NCI-H2196 (cell line): ENCODE measurements around the gene GLOD4.

ENCODE experiments used
- DNase-seq: peaks from one replicate; lab custom pipeline; 2025; ENCODE audit not compliant: unreplicated experiment; lab: John Stamatoyannopoulos, UW

The GLOD4 gene

GRCh38 chr17:744937-745336 lies 37.1 kb downstream of the GLOD4 start:
- DNase-seq = no peak

DNA sequence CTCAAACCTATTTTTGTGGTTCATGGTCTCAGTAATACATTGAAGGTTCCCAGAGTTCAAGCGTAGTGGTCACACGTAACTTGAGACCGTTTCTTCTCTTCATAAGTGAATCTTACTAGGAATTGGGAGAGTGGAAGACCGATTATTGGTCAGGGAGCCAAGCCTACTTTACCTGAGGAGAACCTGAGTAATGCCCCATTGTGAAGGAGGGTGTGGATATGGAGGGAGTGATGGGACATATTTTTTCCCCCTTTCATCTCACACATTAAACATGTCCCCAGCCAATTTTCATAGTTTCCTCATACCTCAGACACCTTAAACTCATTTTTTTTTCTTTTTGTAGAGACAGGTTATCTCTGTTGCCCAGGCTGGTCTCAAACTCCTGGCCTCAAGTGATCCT lies 38.9 kb downstream of the GLOD4 start:
- DNase-seq = no peak

GRCh38 chr17:742147-742793 lies 39.8 kb downstream of the GLOD4 start:
- DNase-seq = no peak

GRCh38 chr17:740240-741017 lies 41.7 kb downstream of the GLOD4 start:
- DNase-seq = no peak

- no peak for DNase-seq
Measured at GRCh38 chr17:737561-738113, 44.4 kb downstream of the GLOD4 start.

GRCh38 chr17:733743-734142 lies 48.3 kb downstream of the GLOD4 start:
- no peak for DNase-seq

DNA sequence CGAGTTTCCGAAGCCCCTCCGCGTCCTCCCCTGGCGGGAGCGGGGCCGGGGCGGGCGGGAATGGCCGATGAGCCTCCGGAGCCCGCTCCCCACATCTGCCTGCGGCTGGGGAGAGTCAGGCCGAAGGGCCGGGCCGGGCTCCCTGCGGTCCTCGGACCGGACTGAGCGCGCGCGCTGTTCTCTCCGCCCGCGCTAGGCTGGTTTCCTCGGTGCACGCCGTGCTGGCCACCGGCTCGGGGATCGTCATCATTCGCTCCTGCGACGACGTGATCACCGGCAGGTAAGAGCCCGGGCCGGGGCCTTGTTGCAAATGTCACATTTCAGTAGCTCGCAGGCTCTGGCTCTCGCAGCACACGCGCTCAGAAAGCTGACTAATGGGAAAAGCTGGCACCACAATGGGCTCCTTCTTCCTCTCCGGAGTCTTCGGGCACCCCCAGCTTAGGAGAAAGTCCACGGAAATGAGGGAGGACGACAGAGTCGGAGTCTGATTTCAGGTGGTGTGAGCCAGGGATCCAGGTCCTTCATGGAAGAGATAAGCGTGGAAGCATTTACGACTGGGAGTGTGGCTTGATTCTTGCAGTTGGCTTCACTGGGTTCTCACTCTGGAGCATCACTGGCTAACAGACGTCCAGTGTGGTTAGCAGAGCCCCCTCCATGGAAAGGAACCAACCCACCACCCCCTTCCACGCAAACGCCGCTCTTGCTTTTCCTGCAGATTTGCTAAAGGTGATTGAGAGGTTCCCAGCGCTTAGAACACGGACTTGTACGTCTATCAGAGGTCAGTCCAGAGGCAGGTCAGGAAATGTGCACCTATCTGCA lies 49.0 kb downstream of the GLOD4 start:
- DNase-seq = peak; percentile 2

- DNase-seq = peak; percentile 43
Measured at GRCh38 chr17:732067-732901, 49.8 kb downstream of the GLOD4 start, which contains the start of gene TLCD3A. Gene TLCD3A (plus strand): TSS chr17:732596. CDS start chr17:732648, 52 bp downstream.

DNA sequence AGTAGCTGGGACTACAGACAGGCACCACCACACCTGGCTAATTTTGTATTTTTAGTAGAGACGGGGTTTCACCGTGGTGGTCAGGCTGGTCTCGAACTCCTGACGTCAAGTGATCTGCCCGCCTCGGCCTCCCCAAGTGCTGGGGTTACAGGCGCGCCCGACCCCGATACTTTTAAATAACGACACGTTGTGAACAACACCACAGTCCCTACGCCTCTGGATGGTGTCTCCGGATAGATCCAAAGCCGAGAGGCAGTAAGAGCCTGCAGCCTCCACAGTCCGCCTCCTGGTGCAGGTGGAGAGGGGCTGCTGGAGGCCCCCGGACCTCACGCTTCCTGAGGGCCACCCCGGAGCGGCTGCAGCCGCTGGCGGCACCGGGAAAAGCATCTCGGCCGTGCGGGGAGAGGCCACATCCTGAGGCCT lies 50.4 kb downstream of the GLOD4 start:
- DNase-seq = no peak

DNA sequence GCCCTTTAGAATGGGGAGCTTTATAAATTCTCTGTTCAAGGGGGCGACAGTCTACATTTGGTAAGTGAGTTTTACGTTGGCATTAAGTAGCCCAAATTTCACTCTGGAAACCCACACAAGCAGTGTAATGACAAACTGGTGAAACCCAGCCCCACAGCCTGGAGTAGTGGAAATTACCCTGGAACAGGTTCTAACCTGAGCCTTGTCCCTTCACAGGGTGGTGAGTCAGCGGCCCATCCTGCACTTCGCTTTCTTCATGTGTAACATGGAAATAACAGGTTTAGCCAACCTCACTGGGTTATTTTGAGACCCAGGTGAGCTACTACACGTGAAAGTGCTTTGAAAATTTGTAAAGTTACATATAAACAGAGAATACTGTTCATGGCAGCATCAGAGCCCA lies 53.2 kb downstream of the GLOD4 start:
- DNase-seq = no peak

- no peak for DNase-seq
Measured at GRCh38 chr17:726271-726919, 55.7 kb downstream of the GLOD4 start.

GRCh38 chr17:725746-726145 lies 56.3 kb downstream of the GLOD4 start:
- no peak for DNase-seq

GRCh38 chr17:725084-725483 lies 57.0 kb downstream of the GLOD4 start:
- no peak for DNase-seq

GRCh38 chr17:721540-721937 lies 60.5 kb downstream of the GLOD4 start:
- DNase-seq = no peak

DNA sequence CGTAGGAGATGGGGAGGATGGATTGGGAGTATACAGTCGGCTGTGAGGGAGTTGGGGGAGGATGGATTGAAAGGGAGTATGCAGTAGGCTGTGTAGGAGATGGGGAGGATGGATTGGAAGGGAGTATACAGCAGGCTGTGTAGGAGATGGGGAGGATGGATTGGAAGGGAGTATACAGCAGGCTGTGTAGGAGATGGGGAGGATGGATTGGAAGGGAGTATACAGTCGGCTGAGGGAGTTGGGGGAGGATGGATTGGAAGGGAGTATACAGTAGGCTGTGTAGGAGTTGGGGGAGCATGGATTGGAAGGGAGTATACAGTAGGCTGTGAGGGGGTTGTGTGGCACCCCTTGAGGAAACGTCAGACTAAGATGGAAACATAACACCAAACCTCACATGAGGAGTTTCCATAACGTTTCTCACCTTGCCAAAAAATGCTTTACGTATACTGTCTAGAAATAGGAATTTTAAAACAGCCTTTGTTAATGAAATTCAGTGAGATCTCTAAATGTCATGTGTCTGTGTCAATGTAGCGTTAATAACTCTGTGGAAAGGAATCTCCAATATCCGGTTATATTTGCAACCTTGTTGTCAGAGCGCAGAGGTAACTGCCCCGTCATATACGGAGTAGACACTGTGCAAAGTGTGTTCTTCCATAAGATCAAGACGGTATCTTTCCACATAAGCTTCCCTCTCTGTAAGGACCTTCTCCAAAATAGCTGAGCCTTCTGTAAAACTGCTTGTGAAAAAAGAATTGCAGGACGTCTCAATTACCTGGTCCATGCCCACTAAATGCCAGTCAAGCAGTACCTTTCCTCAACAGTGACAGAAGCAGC lies 61.2 kb downstream of the GLOD4 start:
- DNase-seq = no peak

DNA sequence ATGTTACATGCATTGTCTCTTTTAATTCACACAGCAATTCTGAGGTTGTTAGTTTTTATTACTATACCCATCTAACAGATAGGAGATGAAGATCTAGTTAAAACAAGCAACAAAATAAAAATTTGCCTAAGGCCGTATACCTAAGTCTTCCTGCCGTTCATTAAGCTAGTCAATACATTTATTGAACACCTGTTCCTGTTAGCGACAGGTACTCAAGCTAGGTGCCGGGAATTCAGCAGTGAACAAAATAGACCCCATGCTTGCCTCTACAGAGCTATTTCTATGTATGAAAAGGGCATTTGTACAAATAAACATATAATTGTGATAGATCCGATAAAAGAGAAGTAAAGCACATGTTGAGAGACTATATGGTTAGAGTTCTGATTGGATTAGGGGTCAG lies 64.0 kb downstream of the GLOD4 start:
- no peak for DNase-seq
